ENCODE data around the gene CENPN.

CENPN gene

GRCh38 chr16:81077076-81077940 is 70.3 kb downstream of the CENPN start, which contains the start of gene C16orf46:
TSS of gene C16orf46 (minus strand) at chr16:81077238. CDS start at chr16:81063955, 13,283 bp downstream.
- DNase-seq (ENCODE audit: low spot score) = peak; percentile 95

GRCh38 chr16:81080233-81080632 is 73.2 kb downstream of the CENPN start:
- no peak for DNase-seq (ENCODE audit: low spot score)

- no peak for DNase-seq (ENCODE audit: low spot score)
Observed at GRCh38 chr16:81081014-81081413, 74.0 kb downstream of the CENPN start.
